Lower leg skin (tissue), 4 donors: Measurements from ENCODE around the gene FAM151A. TPM values are rescaled to one million over a fixed set of nuclear protein-coding genes. Genes with fewer than 3 reads are reported as not detected.

Source experiments
- DNase-seq, 2 donors: peaks; one replicate each; pipeline ENCODE4 v3.0.0-alpha.2; 2019; ENCODE audit warnings: low spot score in 2 of 2
- H3K4me3 ChIP-seq: fragments of 200-600 bp; sonication (generic); 2 replicates; pipeline ENCODE4 v1.5.1; 2017; ENCODE audit warnings: mild to moderate bottlenecking, low read depth; ENCODE audit not compliant: poor library complexity, severe bottlenecking
- CTCF ChIP-seq, 3 donors: fragments of 450-650 bp; IDR thresholded peaks; one replicate each; pipeline ENCODE4 v1.5.1; 2016; ENCODE audit warnings: antibody characterized with exemption in 3 of 3, mild to moderate bottlenecking in 3 of 3, moderate library complexity in 2 of 3
- POLR2A ChIP-seq, 2 donors: fragments of 450-650 bp; IDR thresholded peaks; one replicate each; pipeline ENCODE4 v1.6.1; 2016 to 2017; ENCODE audit warnings: antibody characterized with exemption in 2 of 2, mild to moderate bottlenecking in 1 of 2, moderate library complexity in 1 of 2
- WGBS, 2 donors: methylation state at CpG; one replicate each; pipeline ENCODE4 v1.1.5; 2018; 5-methylcytosine and 5-hydroxymethylcytosine counted together
- intact Hi-C: fragments of 100-400 bp; cut with DNase I; formaldehyde crosslinking; loops from one replicate; pipeline ENCODE4 v1.15.0; 2023; ENCODE audit warnings: low total_unique reads
- total RNA-seq, 4 donors: library from RNA; depleted of rRNA; stranded (reverse); fragments of >200 nt; gene quantifications; one replicate each; pipeline ENCODE4 v1.1.0, GENCODE V29; 2016

FAM151A gene
- total RNA-seq, 4 donors from 2014 or later, result not detected

GRCh38 chr1:54582566-54583306 lies 40.6 kb downstream of the FAM151A start:
- no peak overlapping the region for H3K4me3 ChIP-seq
- no peak for TF ChIP-seq CTCF (IDR thresholded peaks at IDR 0.05)
- TF ChIP-seq POLR2A (IDR thresholded peaks at IDR 0.05), result no peak
- intact Hi-C loops, result no loop called here
- 78 to 84% methylated on average over 15 to 19 of the region's 19 CpGs for WGBS, 2 donors
- no peak for DNase-seq

- intact Hi-C loops, result no loop called here
- no peak for TF ChIP-seq CTCF (IDR thresholded peaks at IDR 0.05)
- TF ChIP-seq POLR2A (IDR thresholded peaks at IDR 0.05), result no peak
- WGBS, 2 donors, result 55 to 69% methylated on average over 2 to 5 of the region's 5 CpGs
- H3K4me3 ChIP-seq, result no peak overlapping the region
- DNase-seq, result peak; percentile 73 to 94
Measured at GRCh38 chr1:54581621-54582035, 41.7 kb downstream of the FAM151A start.

- intact Hi-C loops, result no loop called here
- no peak for DNase-seq
- 77 to 82% methylated on average over 11 of the region's 11 CpGs for WGBS, 2 donors
Measured at GRCh38 chr1:54580856-54581550, 42.3 kb downstream of the FAM151A start.

GRCh38 chr1:54579337-54579781 lies 44.0 kb downstream of the FAM151A start:
- DNase-seq, result no peak
- TF ChIP-seq CTCF (IDR thresholded peaks at IDR 0.05) (no peak), POLR2A (IDR thresholded peaks at IDR 0.05) (no peak)
- 60 to 65% methylated on average over 4 of the region's 4 CpGs for WGBS, 2 donors
- H3K4me3 ChIP-seq, result no peak overlapping the region
- intact Hi-C loops, result no loop called here

More at GRCh38 chr1:54580856-54581550, 42.3 kb downstream of the FAM151A start:
- TF ChIP-seq CTCF (IDR thresholded peaks at IDR 0.05), result no peak
- TF ChIP-seq POLR2A (IDR thresholded peaks at IDR 0.05), result no peak
- no peak overlapping the region for H3K4me3 ChIP-seq

GRCh38 chr1:54577612-54578011 lies 45.7 kb downstream of the FAM151A start:
- DNase-seq, result peak; percentile 71 to 91
- H3K4me3 ChIP-seq, result no peak overlapping the region
- no peak for TF ChIP-seq POLR2A (IDR thresholded peaks at IDR 0.05)
- TF ChIP-seq CTCF (IDR thresholded peaks at IDR 0.05), result no peak
- intact Hi-C loops, result no loop called here
- WGBS, 2 donors, result 70 to 72% methylated on average over 6 of the region's 6 CpGs
